HCT116 (cell line): ENCODE measurements around the gene PRR12. TPM values are rescaled to one million over a fixed set of nuclear protein-coding genes. Genes with fewer than 3 reads are reported as not detected.

ENCODE experiments used
- ATAC-seq: fragments of 200-7000 bp; cut with Tn5 transposase; 2 replicates; pipeline ENCODE4 v1.9.1; 2020; ENCODE audit warnings: mild to moderate bottlenecking, moderate library complexity
- BruUV-seq: library from RNA; stranded (reverse); fragments of 400-500 nt; replicated peaks from 2 replicates; lab custom pipeline; 2021; lab: Mats Ljungman, UMichigan
- CTCF ChIA-PET: fragments of 300-600 bp; sonication (Branson Sonifier 250); formaldehyde crosslinking; loops from one replicate; lab custom pipeline; 2021; ENCODE audit warnings: antibody characterized with exemption; lab: Charles Lee
- POLR2A ChIA-PET: fragments of 300-600, 350-600 bp; sonication (Branson Sonifier 250); formaldehyde crosslinking; loops from one replicate; lab custom pipeline; 2021; ENCODE audit warnings: antibody characterized with exemption; lab: Charles Lee
- RAD21 ChIA-PET, 2 experiments: fragments of 300-600 bp; sonication (Branson Sonifier 250); formaldehyde crosslinking; loops; one replicate each; lab custom pipeline; 2023; ENCODE audit warnings: low total read pairs in 2 of 2; ENCODE audit not compliant: uncharacterized antibody in 2 of 2, unreplicated experiment in 2 of 2, low non-redundant PET in 1 of 2; lab: Charles Lee
- DNase-seq: peaks from one replicate; pipeline ENCODE4 v3.0.0-alpha.2; 2010; ENCODE audit warnings: low read depth, low spot score
- H2AFZ ChIP-seq: fragments of 200-600 bp; shearing (Covaris generic), sonication (generic); 2 replicates; pipeline ENCODE4 v1.6.1; 2017; ENCODE audit warnings: low read depth, mixed run types, mixed read lengths, antibody characterized with exemption, low read length; ENCODE audit not compliant: poor library complexity, severe bottlenecking
- H3K27ac ChIP-seq: 2 replicates; pipeline ENCODE4 v1.5.1; 2012; ENCODE audit warnings: low read depth, low read length
- H3K27me3 ChIP-seq: fragments of 200-600 bp; sonication (generic); 2 replicates; pipeline ENCODE4 v1.6.1; 2016; ENCODE audit warnings: mixed run types, low read length, mixed read lengths; ENCODE audit not compliant: insufficient read depth
- H3K36me3 ChIP-seq, 2 experiments: fragments of 200-500 bp in 1 of 2; fragments of 200-600 bp in 1 of 2; sonication (Bioruptor generic) in 1 of 2; sonication (generic) in 1 of 2; 2 replicates each; pipeline versions ENCODE4 v1.5.1 to v1.6.1; 2014 to 2016; ENCODE audit warnings: low read length in 2 of 2, inconsistent platforms in 1 of 2, mixed read lengths in 1 of 2, mixed run types in 1 of 2; ENCODE audit not compliant: insufficient read depth in 2 of 2, control insufficient read depth in 1 of 2
- H3K4me1 ChIP-seq, 2 experiments: fragments of 200-600 bp in 1 of 2; sonication (generic) in 1 of 2; 2 replicates each; pipeline versions ENCODE4 v1.5.1 to v1.6.1; 2012 to 2017; ENCODE audit warnings: low read length in 2 of 2, inconsistent platforms in 1 of 2, mild to moderate bottlenecking in 1 of 2, mixed read lengths in 1 of 2, mixed run types in 1 of 2, moderate library complexity in 1 of 2; ENCODE audit not compliant: insufficient read depth in 2 of 2, control insufficient read depth in 1 of 2
- H3K4me2 ChIP-seq: fragments of 200-600 bp; sonication (generic); 2 replicates; pipeline ENCODE4 v1.6.1; 2017; ENCODE audit warnings: mixed run types, low read length, mixed read lengths
- H3K4me3 ChIP-seq, 2 experiments: fragments of 200-600 bp in 1 of 2; sonication (generic) in 1 of 2; replicated peaks in 1 of 2; 2 replicates each; pipeline ENCODE4 v1.5.1; 2011 to 2016; ENCODE audit warnings: low read length in 2 of 2, control low read depth in 1 of 2, low read depth in 1 of 2, mild to moderate bottlenecking in 1 of 2, mixed read lengths in 1 of 2, mixed run types in 1 of 2
- H3K79me2 ChIP-seq: fragments of 200-600 bp; sonication (generic); 2 replicates; pipeline ENCODE4 v1.6.1; 2017; ENCODE audit warnings: mild to moderate bottlenecking, mixed run types, low read length, moderate library complexity, mixed read lengths; ENCODE audit not compliant: insufficient read depth
- H3K9ac ChIP-seq: fragments of 200-600 bp; sonication (generic); 2 replicates; pipeline ENCODE4 v1.6.1; 2016; ENCODE audit warnings: low read length, mixed read lengths
- H3K9me2 ChIP-seq: fragments of 200-600 bp; sonication (generic), shearing (Covaris generic); 2 replicates; pipeline ENCODE4 v1.6.1; 2017; ENCODE audit warnings: mixed run types, mild to moderate bottlenecking, moderate library complexity; ENCODE audit not compliant: insufficient read depth
- H3K9me3 ChIP-seq, 2 experiments: fragments of 200-500 bp in 1 of 2; fragments of 200-600 bp in 1 of 2; sonication (Bioruptor generic) in 1 of 2; sonication (generic) in 1 of 2; 2 replicates each; pipeline ENCODE4 v1.6.1; 2014 to 2017; ENCODE audit warnings: low read length in 2 of 2, mixed read lengths in 2 of 2, inconsistent platforms in 1 of 2, low read depth in 1 of 2, mild to moderate bottlenecking in 1 of 2, mixed run types in 1 of 2, moderate library complexity in 1 of 2; ENCODE audit not compliant: control insufficient read depth in 1 of 2, insufficient read depth in 1 of 2
- H4K20me1 ChIP-seq: fragments of 200-600 bp; sonication (generic), shearing (Covaris generic); 2 replicates; pipeline ENCODE4 v1.6.1; 2017; ENCODE audit warnings: mixed run types, mild to moderate bottlenecking, moderate library complexity; ENCODE audit not compliant: insufficient read depth
- ATF3 ChIP-seq: IDR thresholded peaks from 2 replicates; pipeline ENCODE4 v1.6.1; 2012
- CBX3 ChIP-seq: IDR thresholded peaks from 2 replicates; pipeline ENCODE4 v1.6.1; 2012; ENCODE audit warnings: low read depth
- EZH2 ChIP-seq: fragments of 200-600 bp; sonication (generic); IDR thresholded peaks from 2 replicates; pipeline ENCODE4 v1.6.1; 2017; ENCODE audit warnings: antibody characterized with exemption, mixed run types
- EZH2phosphoT487 ChIP-seq: fragments of 200-600 bp; IDR thresholded peaks from 2 replicates; pipeline ENCODE4 v1.6.1; 2018; ENCODE audit warnings: antibody characterized with exemption, borderline replicate concordance
- JUND ChIP-seq: IDR thresholded peaks from 2 replicates; pipeline ENCODE4 v1.6.1; 2012
- POLR2AphosphoS5 ChIP-seq: IDR thresholded peaks from 2 replicates; pipeline ENCODE4 v1.6.1; 2011; ENCODE audit warnings: mild to moderate bottlenecking, low read depth, low read length, moderate library complexity
- RAD21 ChIP-seq: IDR thresholded peaks from 2 replicates; pipeline ENCODE4 v1.6.1; 2012; ENCODE audit warnings: low read depth, mild to moderate bottlenecking
- SIN3A ChIP-seq: IDR thresholded peaks from 2 replicates; pipeline ENCODE4 v1.6.1; 2012; ENCODE audit warnings: low read depth
- SP1 ChIP-seq: IDR thresholded peaks from 2 replicates; pipeline ENCODE4 v1.6.1; 2012; ENCODE audit warnings: low read depth
- SRF ChIP-seq: IDR thresholded peaks from 2 replicates; pipeline ENCODE4 v1.6.1; 2012; ENCODE audit warnings: low read depth
- YY1 ChIP-seq: IDR thresholded peaks from 2 replicates; pipeline ENCODE4 v1.6.1; 2011; ENCODE audit warnings: low read length, low read depth, moderate library complexity, mild to moderate bottlenecking; ENCODE audit not compliant: insufficient replicate concordance; ENCODE audit errors: extremely low read depth
- ZFX ChIP-seq: fragments of 450-650 bp; IDR thresholded peaks from 2 replicates; pipeline ENCODE4 v1.6.1; 2017
- ZNF274 ChIP-seq: fragments of 200-500 bp; sonication (Bioruptor generic); IDR thresholded peaks from 2 replicates; pipeline ENCODE4 v1.6.1; 2014; ENCODE audit warnings: mild to moderate bottlenecking, low read depth, low read length, inconsistent platforms
- intact Hi-C: fragments of 100-400 bp; cut with micrococcal nuclease; formaldehyde crosslinking; loops from 2 replicates; pipeline ENCODE4 v1.10.0; 2022
- total RNA-seq: library from RNA; stranded (reverse); gene quantifications from one replicate; pipeline ENCODE4 v1.2.1, GENCODE V29; 2021; ENCODE audit not compliant: unreplicated experiment
- TF ChIP-seq, protein P1 (sequence below), 3 experiments: fragments of 200-600 bp in 1 of 3; sonication (generic) in 1 of 3; IDR thresholded peaks in 2 of 3; conservative IDR thresholded peaks in 1 of 3; 2 replicates each; pipeline ENCODE4 v1.5.1; 2012 to 2017; ENCODE audit warnings: low read depth in 2 of 3, low read length in 2 of 3, antibody characterized with exemption in 1 of 3, borderline replicate concordance in 1 of 3, control low read depth in 1 of 3, mild to moderate bottlenecking in 1 of 3, mixed read lengths in 1 of 3, mixed run types in 1 of 3, moderate library complexity in 1 of 3; ENCODE audit not compliant: insufficient read depth in 1 of 3
- TF ChIP-seq, protein P2 (sequence below): IDR thresholded peaks from 2 replicates; pipeline ENCODE4 v1.6.1; 2012
- TF ChIP-seq, protein P3 (sequence below): IDR thresholded peaks from 2 replicates; pipeline ENCODE4 v1.6.1; 2012; ENCODE audit warnings: low read depth

PRR12 gene
- total RNA-seq, 1 experiment from 2014 or later, result 26.9 TPM

- TF ChIP-seq, protein P1, sequence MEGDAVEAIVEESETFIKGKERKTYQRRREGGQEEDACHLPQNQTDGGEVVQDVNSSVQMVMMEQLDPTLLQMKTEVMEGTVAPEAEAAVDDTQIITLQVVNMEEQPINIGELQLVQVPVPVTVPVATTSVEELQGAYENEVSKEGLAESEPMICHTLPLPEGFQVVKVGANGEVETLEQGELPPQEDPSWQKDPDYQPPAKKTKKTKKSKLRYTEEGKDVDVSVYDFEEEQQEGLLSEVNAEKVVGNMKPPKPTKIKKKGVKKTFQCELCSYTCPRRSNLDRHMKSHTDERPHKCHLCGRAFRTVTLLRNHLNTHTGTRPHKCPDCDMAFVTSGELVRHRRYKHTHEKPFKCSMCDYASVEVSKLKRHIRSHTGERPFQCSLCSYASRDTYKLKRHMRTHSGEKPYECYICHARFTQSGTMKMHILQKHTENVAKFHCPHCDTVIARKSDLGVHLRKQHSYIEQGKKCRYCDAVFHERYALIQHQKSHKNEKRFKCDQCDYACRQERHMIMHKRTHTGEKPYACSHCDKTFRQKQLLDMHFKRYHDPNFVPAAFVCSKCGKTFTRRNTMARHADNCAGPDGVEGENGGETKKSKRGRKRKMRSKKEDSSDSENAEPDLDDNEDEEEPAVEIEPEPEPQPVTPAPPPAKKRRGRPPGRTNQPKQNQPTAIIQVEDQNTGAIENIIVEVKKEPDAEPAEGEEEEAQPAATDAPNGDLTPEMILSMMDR (IDR thresholded peaks at IDR 0.05 in 2 of 3, conservative IDR thresholded peaks at IDR 0.05 in 1 of 3; ENCODE audit: borderline replicate concordance in 1 of 3, insufficient read depth in 1 of 3, low read depth in 2 of 3, low read length in 2 of 3), result no peak
- TF ChIP-seq YY1 (peak; percentile 85), ATF3 (no peak), SIN3A (no peak)
- TF ChIP-seq, protein P2, sequence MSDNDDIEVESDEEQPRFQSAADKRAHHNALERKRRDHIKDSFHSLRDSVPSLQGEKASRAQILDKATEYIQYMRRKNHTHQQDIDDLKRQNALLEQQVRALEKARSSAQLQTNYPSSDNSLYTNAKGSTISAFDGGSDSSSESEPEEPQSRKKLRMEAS, result no peak
These were observed at the start of gene PRR12 (continued) for GRCh38 chr19:49590971-49591730.

- H3K79me2 ChIP-seq, result no peaks in the 10 kb centered on the region
- ChIA-PET RAD21 (interaction anchor here in 1 of 2 experiments (1.1 kb wide), 1 partner anchor 47 kb away, joined by 3 read pairs; no protein-coding TSS in a partner anchor), CTCF (no interaction called here), POLR2A (no interaction called here)
- no peaks in the 10 kb centered on the region for H3K27me3 ChIP-seq
- H3K9ac ChIP-seq, result no peak overlapping the region
- no peak overlapping the region for H3K4me2 ChIP-seq
- intact Hi-C loops, result no loop called here
- H2AFZ ChIP-seq, result no peak overlapping the region
- peaks cover 3 to 11% of the 10 kb centered on the region in 2 experiments; a peak in 3 of 4 replicates for H3K4me1 ChIP-seq
- no peaks in the 10 kb centered on the region for H3K9me3 ChIP-seq
- H3K9me2 ChIP-seq, result no peaks in the 10 kb centered on the region
- no peak overlapping the region for H3K27ac ChIP-seq
- H3K36me3 ChIP-seq, result no peaks in the 10 kb centered on the region
- DNase-seq, result no peak
- BruUV-seq, result no TSS peak
- TF ChIP-seq ZNF274 (no peak), EZH2phosphoT487 (no peak), ZFX (no peak), CBX3 (no peak), POLR2AphosphoS5 (no peak), RAD21 (no peak), EZH2 (no peak), SRF (no peak), ATF3 (no peak), SP1 (no peak), JUND (no peak)
- TF ChIP-seq, protein P3, sequence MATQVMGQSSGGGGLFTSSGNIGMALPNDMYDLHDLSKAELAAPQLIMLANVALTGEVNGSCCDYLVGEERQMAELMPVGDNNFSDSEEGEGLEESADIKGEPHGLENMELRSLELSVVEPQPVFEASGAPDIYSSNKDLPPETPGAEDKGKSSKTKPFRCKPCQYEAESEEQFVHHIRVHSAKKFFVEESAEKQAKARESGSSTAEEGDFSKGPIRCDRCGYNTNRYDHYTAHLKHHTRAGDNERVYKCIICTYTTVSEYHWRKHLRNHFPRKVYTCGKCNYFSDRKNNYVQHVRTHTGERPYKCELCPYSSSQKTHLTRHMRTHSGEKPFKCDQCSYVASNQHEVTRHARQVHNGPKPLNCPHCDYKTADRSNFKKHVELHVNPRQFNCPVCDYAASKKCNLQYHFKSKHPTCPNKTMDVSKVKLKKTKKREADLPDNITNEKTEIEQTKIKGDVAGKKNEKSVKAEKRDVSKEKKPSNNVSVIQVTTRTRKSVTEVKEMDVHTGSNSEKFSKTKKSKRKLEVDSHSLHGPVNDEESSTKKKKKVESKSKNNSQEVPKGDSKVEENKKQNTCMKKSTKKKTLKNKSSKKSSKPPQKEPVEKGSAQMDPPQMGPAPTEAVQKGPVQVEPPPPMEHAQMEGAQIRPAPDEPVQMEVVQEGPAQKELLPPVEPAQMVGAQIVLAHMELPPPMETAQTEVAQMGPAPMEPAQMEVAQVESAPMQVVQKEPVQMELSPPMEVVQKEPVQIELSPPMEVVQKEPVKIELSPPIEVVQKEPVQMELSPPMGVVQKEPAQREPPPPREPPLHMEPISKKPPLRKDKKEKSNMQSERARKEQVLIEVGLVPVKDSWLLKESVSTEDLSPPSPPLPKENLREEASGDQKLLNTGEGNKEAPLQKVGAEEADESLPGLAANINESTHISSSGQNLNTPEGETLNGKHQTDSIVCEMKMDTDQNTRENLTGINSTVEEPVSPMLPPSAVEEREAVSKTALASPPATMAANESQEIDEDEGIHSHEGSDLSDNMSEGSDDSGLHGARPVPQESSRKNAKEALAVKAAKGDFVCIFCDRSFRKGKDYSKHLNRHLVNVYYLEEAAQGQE, result no peak
- no peaks in the 10 kb centered on the region for H4K20me1 ChIP-seq
- H3K4me3 ChIP-seq, result no peak overlapping the region
- ATAC-seq, result no peak
These were observed 49.1 kb upstream of the PRR12 start for GRCh38 chr19:49541914-49542313.
